ENCODE data around the gene RFX8. TPM values are rescaled to one million over a fixed set of nuclear protein-coding genes. Genes with fewer than 3 reads are reported as not detected.

RFX8 gene
- total and polyA plus RNA-seq, 2 of the 4 experiments (the other 2 are of a cell fraction): 2.9 to 5.3 TPM

DNA sequence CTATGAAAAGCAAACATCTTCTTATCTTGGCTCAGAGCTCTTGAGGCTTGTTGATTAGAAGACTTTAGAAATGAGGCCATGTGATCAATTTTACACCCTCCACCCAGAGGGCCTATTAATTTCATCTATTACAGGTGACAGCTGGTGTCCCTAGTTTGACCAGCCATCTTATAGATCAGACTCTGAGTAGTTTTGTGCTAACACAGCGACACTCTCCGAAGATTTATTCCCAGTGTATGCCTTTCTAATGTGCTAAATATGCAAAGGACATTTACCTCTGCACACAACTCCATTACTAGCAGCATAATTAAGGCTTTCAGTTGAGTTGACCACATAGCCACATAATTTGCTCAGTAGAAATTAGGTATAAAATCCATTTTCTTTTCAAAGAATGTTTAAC lies 2.6 kb upstream of the RFX8 start:
- Histone ChIP-seq H3K4me3 (ENCODE audit: insufficient read depth, low read depth, low read length) (no peak overlapping the region), H4K5ac (ENCODE audit: low read depth, low read length) (no peak overlapping the region), H3K27me3 (ENCODE audit: control insufficient read depth, insufficient read depth, low read length) (no peaks in the 10 kb centered on the region), H3K14ac (replicated peaks; ENCODE audit: low read depth, low read length) (no peak overlapping the region), H2BK20ac (ENCODE audit: low read depth, low read length) (no peak overlapping the region), H3K9me3 (ENCODE audit: control insufficient read depth, insufficient read depth, low read length) (no peaks in the 10 kb centered on the region), H3K56ac (ENCODE audit: extremely low read depth, insufficient read depth, low read length) (no peak overlapping the region), H3K27ac (ENCODE audit: insufficient read depth, low read length) (no peak overlapping the region), H2AFZ (replicated peaks; ENCODE audit: low read length, poor library complexity) (no peak overlapping the region), H2AK9ac (replicated peaks; ENCODE audit: low read depth, low read length, poor library complexity) (no peak overlapping the region), H2AK5ac (ENCODE audit: low read depth, low read length) (no peak overlapping the region), H4K20me1 (ENCODE audit: insufficient read depth, low read length) (no peaks in the 10 kb centered on the region), H3K4me1 (ENCODE audit: control insufficient read depth, insufficient read depth, low read length) (peaks cover 6% of the 10 kb centered on the region), H3K79me1 (ENCODE audit: low read depth in 1 of 2, low read length in 2 of 2) (peaks cover 4 to 19% of the 10 kb centered on the region in 2 experiments; a peak in 2 of 4 replicates), H3K4me2 (ENCODE audit: low read depth, low read length) (no peak overlapping the region), H4K91ac (ENCODE audit: insufficient read depth, low read depth, low read length) (no peak overlapping the region), H3K9me1 (ENCODE audit: insufficient read depth, low read length) (peaks cover 4% of the 10 kb centered on the region; the same call in 1 of the 2 replicates), H2BK120ac (ENCODE audit: low read depth, low read length) (no peak overlapping the region), H3K23ac (ENCODE audit: low read depth, low read length) (no peak overlapping the region), H3K4ac (ENCODE audit: low read depth, low read length) (no peak overlapping the region), H3K9ac (ENCODE audit: low read depth, low read length) (no peak overlapping the region), H2BK15ac (ENCODE audit: low read depth, low read length) (no peak overlapping the region), H4K8ac (ENCODE audit: low read depth in 2 of 2, low read length in 2 of 2) (no peak overlapping the region), H2BK5ac (ENCODE audit: low read depth, low read length, poor library complexity, severe bottlenecking) (no peak overlapping the region), H3K18ac (ENCODE audit: low read depth, low read length) (no peak overlapping the region), H3K36me3 (ENCODE audit: control insufficient read depth, insufficient read depth, low read length) (no peaks in the 10 kb centered on the region)
- intact Hi-C loops (cut with micrococcal nuclease): no loop called here
- dilution Hi-C loops (cut with HindIII; ENCODE audit: low sequenced_read_pairs, unreplicated experiment): no loop called here
- TF ChIP-seq POLR2A (IDR thresholded peaks at IDR 0.05; ENCODE audit: low read depth, low read length): no peak
- TF ChIP-seq, protein P1, sequence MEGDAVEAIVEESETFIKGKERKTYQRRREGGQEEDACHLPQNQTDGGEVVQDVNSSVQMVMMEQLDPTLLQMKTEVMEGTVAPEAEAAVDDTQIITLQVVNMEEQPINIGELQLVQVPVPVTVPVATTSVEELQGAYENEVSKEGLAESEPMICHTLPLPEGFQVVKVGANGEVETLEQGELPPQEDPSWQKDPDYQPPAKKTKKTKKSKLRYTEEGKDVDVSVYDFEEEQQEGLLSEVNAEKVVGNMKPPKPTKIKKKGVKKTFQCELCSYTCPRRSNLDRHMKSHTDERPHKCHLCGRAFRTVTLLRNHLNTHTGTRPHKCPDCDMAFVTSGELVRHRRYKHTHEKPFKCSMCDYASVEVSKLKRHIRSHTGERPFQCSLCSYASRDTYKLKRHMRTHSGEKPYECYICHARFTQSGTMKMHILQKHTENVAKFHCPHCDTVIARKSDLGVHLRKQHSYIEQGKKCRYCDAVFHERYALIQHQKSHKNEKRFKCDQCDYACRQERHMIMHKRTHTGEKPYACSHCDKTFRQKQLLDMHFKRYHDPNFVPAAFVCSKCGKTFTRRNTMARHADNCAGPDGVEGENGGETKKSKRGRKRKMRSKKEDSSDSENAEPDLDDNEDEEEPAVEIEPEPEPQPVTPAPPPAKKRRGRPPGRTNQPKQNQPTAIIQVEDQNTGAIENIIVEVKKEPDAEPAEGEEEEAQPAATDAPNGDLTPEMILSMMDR (conservative IDR thresholded peaks at IDR 0.05; ENCODE audit: low read depth, low read length): no peak
- TF ChIP-seq MAFK (IDR thresholded peaks at IDR 0.05; ENCODE audit: low read depth, low read length): no peak
- TF ChIP-seq RFX5 (IDR thresholded peaks at IDR 0.05; ENCODE audit: low read depth, low read length): no peak
- in situ Hi-C loops (cut with MboI; ENCODE audit: low sequenced_read_pairs): no loop called here
- no CpG with 5 or more reads among the region's 2 CpGs for WGBS, 2 experiments (ENCODE audit: extremely low coverage in 2 of 2, insufficient read length in 1 of 2)
- BruUV-seq (replicated peaks): no TSS peak
- DNase-seq (no peak), ATAC-seq (ENCODE audit: low read depth) (no peak)
- POLR2A ChIA-PET (ENCODE audit: unreplicated experiment): interaction anchor here (0.5 kb wide), 1 partner anchor 37 kb away, joined by 5 read pairs; no protein-coding TSS in a partner anchor
- CTCF ChIA-PET: no interaction called here

Measured in IMR-90 (cell line).